Measurements from ENCODE around the gene TMEM237.

DNA sequence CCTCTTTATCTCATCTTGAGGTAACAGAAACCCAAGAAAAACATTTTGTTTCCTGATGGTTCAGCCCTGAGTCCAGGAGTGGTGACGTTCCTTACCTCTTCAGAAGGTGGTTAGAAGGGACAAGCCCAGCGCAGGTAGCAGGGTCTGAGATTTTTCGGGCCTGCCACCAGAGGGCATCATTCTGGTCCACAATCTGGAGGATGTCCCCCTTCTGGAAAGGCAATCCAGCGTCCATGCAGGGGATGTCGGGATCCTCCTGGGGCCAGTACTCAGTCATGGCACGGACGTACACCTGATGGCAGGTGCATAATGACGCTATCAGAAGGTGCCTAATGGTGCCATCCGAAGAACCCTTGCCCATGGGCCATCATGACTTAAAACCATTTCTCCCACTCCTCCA, 37.4 kb upstream of the TMEM237 start:
- no peak for TF ChIP-seq GATA2 (IDR thresholded peaks at IDR 0.05; ENCODE audit: low read depth, low read length)
- no peak for TF ChIP-seq GATA3 (IDR thresholded peaks at IDR 0.05; ENCODE audit: low read depth, low read length)

Data from SH-SY5Y (cell line).